ENCODE results near the gene BMPR1B. TPM values are rescaled to one million over a fixed set of nuclear protein-coding genes. Genes with fewer than 3 reads are reported as not detected.

BMPR1B gene
- total and polyA plus RNA-seq, 4 donors = 0.27 to 0.70 (median 0.48) TPM

- Histone ChIP-seq H3K9ac (ENCODE audit: low read depth in 1 of 2, low read length in 2 of 2) (no peak overlapping the region), H3K36me3 (ENCODE audit: control insufficient read depth in 4 of 4, insufficient read depth in 3 of 4, low read depth in 1 of 4, low read length in 3 of 4) (peaks cover 0 to 1% (median 0%) of the 10 kb centered on the region in 4 donors), H3K4me3 (ENCODE audit: low read depth in 1 of 3, low read length in 3 of 3) (no peak overlapping the region), H3K9me3 (ENCODE audit: control insufficient read depth in 4 of 4, low read length in 3 of 4) (no peaks in the 10 kb centered on the region), H3K27ac (ENCODE audit: low read depth in 1 of 2, low read length in 2 of 2) (no peak overlapping the region), H3K4me1 (ENCODE audit: control insufficient read depth in 4 of 4, insufficient read depth in 4 of 4, low read length in 3 of 4) (no peaks in the 10 kb centered on the region), H3K27me3 (ENCODE audit: control insufficient read depth in 4 of 4, insufficient read depth in 4 of 4, low read length in 3 of 4) (peaks cover 0 to 6% (median 0%) of the 10 kb centered on the region in 4 donors)
- DNase-seq (ENCODE audit: low spot score) = no peak
- TF ChIP-seq FOXA1 (IDR thresholded peaks at IDR 0.05) (no peak), EGR1 (IDR thresholded peaks at IDR 0.05; ENCODE audit: low read depth in 2 of 2) (no peak), HNF4G (IDR thresholded peaks at IDR 0.05) (no peak), TAF1 (conservative IDR thresholded peaks at IDR 0.05) (no peak), RAD21 (IDR thresholded peaks at IDR 0.05) (no peak), NR2F2 (IDR thresholded peaks at IDR 0.05) (no peak)
- TF ChIP-seq, protein P1, sequence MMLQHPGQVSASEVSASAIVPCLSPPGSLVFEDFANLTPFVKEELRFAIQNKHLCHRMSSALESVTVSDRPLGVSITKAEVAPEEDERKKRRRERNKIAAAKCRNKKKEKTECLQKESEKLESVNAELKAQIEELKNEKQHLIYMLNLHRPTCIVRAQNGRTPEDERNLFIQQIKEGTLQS (IDR thresholded peaks at IDR 0.05) = no peak
- 67% methylated on average over 5 of the region's 5 CpGs for WGBS
Observed at GRCh38 chr4:94811643-94812042, 53.9 kb downstream of the BMPR1B start.

GRCh38 chr4:94813221-94813620, 55.5 kb downstream of the BMPR1B start:
- no peaks in the 10 kb centered on the region for H3K4me1 ChIP-seq (ENCODE audit: control insufficient read depth in 4 of 4, insufficient read depth in 4 of 4, low read length in 3 of 4)
- TF ChIP-seq, protein P2, sequence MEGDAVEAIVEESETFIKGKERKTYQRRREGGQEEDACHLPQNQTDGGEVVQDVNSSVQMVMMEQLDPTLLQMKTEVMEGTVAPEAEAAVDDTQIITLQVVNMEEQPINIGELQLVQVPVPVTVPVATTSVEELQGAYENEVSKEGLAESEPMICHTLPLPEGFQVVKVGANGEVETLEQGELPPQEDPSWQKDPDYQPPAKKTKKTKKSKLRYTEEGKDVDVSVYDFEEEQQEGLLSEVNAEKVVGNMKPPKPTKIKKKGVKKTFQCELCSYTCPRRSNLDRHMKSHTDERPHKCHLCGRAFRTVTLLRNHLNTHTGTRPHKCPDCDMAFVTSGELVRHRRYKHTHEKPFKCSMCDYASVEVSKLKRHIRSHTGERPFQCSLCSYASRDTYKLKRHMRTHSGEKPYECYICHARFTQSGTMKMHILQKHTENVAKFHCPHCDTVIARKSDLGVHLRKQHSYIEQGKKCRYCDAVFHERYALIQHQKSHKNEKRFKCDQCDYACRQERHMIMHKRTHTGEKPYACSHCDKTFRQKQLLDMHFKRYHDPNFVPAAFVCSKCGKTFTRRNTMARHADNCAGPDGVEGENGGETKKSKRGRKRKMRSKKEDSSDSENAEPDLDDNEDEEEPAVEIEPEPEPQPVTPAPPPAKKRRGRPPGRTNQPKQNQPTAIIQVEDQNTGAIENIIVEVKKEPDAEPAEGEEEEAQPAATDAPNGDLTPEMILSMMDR (IDR thresholded peaks at IDR 0.05; ENCODE audit: low read depth, low read length, missing input control) = no peak
- TF ChIP-seq RXRA (IDR thresholded peaks at IDR 0.05) (no peak), TAF1 (conservative IDR thresholded peaks at IDR 0.05) (no peak), FOXA2 (IDR thresholded peaks at IDR 0.05) (no peak), YY1 (IDR thresholded peaks at IDR 0.05) (no peak), MAX (IDR thresholded peaks at IDR 0.05) (no peak), ZBTB33 (IDR thresholded peaks at IDR 0.05) (no peak), JUND (IDR thresholded peaks at IDR 0.05) (no peak)
- no peak overlapping the region for H3K27ac ChIP-seq (ENCODE audit: low read depth in 1 of 2, low read length in 2 of 2)
- peaks cover 0 to 6% (median 0%) of the 10 kb centered on the region in 4 donors for H3K27me3 ChIP-seq (ENCODE audit: control insufficient read depth in 4 of 4, insufficient read depth in 4 of 4, low read length in 3 of 4)
- H3K36me3 ChIP-seq (ENCODE audit: control insufficient read depth in 4 of 4, insufficient read depth in 3 of 4, low read depth in 1 of 4, low read length in 3 of 4) = peaks cover 0 to 1% (median 0%) of the 10 kb centered on the region in 4 donors
- no peaks in the 10 kb centered on the region for H3K9me3 ChIP-seq (ENCODE audit: control insufficient read depth in 4 of 4, low read length in 3 of 4)
- H3K4me3 ChIP-seq (ENCODE audit: low read depth in 1 of 3, low read length in 3 of 3) = no peak overlapping the region
- WGBS = 79% methylated on average over 6 of the region's 6 CpGs
- DNase-seq (ENCODE audit: low spot score) = no peak
- no peak overlapping the region for H3K9ac ChIP-seq (ENCODE audit: low read depth in 1 of 2, low read length in 2 of 2)

DNA sequence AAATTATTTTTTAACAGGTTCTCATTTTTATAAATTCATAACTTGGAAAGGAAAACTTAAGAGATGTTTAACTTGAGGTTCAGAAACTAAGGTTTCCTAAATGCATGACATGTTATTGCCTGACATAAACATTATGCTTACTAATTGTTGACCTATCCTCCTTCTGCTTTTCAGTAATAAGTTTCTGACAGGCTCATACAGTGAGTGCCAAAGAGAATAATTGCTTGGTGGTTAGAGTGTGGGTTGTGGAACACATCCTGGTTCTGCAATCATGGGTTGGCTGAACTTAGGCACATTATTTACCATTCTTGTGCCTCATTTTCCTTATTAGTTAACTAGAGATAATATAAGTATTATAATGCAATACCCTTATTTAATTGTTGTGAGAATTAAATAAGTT, 56.5 kb downstream of the BMPR1B start:
- H3K4me1 ChIP-seq (ENCODE audit: control insufficient read depth in 4 of 4, insufficient read depth in 4 of 4, low read length in 3 of 4) = no peaks in the 10 kb centered on the region
- TF ChIP-seq EGR1 (IDR thresholded peaks at IDR 0.05; ENCODE audit: low read depth in 2 of 2) (no peak), MAX (IDR thresholded peaks at IDR 0.05) (no peak)
- no peak overlapping the region for H3K4me3 ChIP-seq (ENCODE audit: low read depth in 1 of 3, low read length in 3 of 3)
- no peak for DNase-seq (ENCODE audit: low spot score)
- no peaks in the 10 kb centered on the region for H3K9me3 ChIP-seq (ENCODE audit: control insufficient read depth in 4 of 4, low read length in 3 of 4)
- no peak overlapping the region for H3K9ac ChIP-seq (ENCODE audit: low read depth in 1 of 2, low read length in 2 of 2)
- peaks cover 0 to 6% (median 0%) of the 10 kb centered on the region in 4 donors for H3K27me3 ChIP-seq (ENCODE audit: control insufficient read depth in 4 of 4, insufficient read depth in 4 of 4, low read length in 3 of 4)
- H3K27ac ChIP-seq (ENCODE audit: low read depth in 1 of 2, low read length in 2 of 2) = no peak overlapping the region
- H3K36me3 ChIP-seq (ENCODE audit: control insufficient read depth in 4 of 4, insufficient read depth in 3 of 4, low read depth in 1 of 4, low read length in 3 of 4) = peaks cover 0 to 1% (median 0%) of the 10 kb centered on the region in 4 donors

Measured in liver (tissue), 9 donors.